ENCODE results near the gene NUSAP1.

DNA sequence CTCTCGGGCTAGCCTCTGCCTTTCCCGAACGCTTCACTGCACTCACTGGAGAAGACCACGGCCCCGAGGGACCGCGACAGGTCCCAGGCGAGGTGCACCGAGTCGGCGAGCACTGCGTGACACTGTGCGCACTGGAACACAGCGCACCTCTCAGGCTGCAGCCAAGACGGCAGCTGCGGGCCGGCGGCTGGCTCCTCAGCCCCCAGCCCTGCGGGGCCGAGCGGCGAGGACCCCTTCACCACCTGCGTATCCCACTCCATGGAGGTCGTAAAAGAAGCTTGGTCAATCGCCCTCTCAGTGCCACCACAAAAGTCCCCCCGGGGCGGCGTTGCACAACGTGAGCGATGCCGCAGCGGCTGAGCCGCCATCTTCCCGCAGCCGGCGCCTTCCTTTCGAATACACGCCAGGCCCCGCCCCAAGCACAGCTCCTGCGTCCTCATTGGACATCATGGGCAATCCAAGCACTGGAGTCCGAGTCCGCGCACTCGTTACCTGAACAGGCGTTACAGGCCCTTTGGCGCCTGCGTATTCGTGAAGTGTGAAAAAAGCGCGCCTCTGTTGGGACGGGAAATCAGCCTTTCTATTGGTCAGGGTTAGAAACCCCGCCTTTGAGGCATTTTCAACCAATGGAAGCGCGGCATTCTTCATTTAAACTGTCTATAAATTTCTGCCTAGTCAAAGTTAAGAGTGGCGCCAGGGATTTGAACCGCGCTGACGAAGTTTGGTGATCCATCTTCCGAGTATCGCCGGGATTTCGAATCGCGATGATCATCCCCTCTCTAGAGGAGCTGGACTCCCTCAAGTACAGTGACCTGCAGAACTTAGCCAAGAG lies at the start of gene NUSAP1, which contains the start of gene OIP5:
- TF ChIP-seq, protein P1, sequence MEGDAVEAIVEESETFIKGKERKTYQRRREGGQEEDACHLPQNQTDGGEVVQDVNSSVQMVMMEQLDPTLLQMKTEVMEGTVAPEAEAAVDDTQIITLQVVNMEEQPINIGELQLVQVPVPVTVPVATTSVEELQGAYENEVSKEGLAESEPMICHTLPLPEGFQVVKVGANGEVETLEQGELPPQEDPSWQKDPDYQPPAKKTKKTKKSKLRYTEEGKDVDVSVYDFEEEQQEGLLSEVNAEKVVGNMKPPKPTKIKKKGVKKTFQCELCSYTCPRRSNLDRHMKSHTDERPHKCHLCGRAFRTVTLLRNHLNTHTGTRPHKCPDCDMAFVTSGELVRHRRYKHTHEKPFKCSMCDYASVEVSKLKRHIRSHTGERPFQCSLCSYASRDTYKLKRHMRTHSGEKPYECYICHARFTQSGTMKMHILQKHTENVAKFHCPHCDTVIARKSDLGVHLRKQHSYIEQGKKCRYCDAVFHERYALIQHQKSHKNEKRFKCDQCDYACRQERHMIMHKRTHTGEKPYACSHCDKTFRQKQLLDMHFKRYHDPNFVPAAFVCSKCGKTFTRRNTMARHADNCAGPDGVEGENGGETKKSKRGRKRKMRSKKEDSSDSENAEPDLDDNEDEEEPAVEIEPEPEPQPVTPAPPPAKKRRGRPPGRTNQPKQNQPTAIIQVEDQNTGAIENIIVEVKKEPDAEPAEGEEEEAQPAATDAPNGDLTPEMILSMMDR (conservative IDR thresholded peaks at IDR 0.05; ENCODE audit: low read length), result peak; percentile 64
- TF ChIP-seq EZH2phosphoT487 (IDR thresholded peaks at IDR 0.05; ENCODE audit: borderline replicate concordance, low read depth, low read length), result no peak

All from OCI-LY7 (cell line).